HepG2 (cell line): Measurements from ENCODE around the gene FOXA1. TPM values are rescaled to one million over a fixed set of nuclear protein-coding genes. Genes with fewer than 3 reads are reported as not detected.
A peak's percentile ranks its signal among the peaks of the same experiment; 100 is the strongest.

Source experiments
- ASH2L ChIP-seq: fragments of 300-600, 200-600 bp; sonication (generic); IDR thresholded peaks from 2 replicates; pipeline ENCODE4 v1.7.0; 2017; ENCODE audit warnings: low read depth, mild to moderate bottlenecking, moderate library complexity, mixed read lengths, low read length; ENCODE audit not compliant: insufficient read length
- ISL2 ChIP-seq: sonication (generic); formaldehyde crosslinking; IDR thresholded peaks from 2 replicates; pipeline ENCODE4 v1.5.0; 2020; ENCODE audit warnings: missing genetic modification reagents
- NR2F1 ChIP-seq, 2 experiments: fragments of 450-650 bp in 1 of 2; formaldehyde crosslinking in 1 of 2; IDR thresholded peaks; 2 replicates each; pipeline versions ENCODE4 v1.5.0 to v1.6.1; 2016 to 2020; ENCODE audit warnings: mild to moderate bottlenecking in 1 of 2, missing compliant biosample characterization in 1 of 2, missing genetic modification reagents in 1 of 2, moderate library complexity in 1 of 2
- REPIN1 ChIP-seq: sonication (generic); formaldehyde crosslinking; IDR thresholded peaks from 2 replicates; pipeline ENCODE4 v1.8.0; 2022; ENCODE audit warnings: missing genetic modification reagents, low read depth, mild to moderate bottlenecking, borderline replicate concordance
- SRY ChIP-seq: sonication (generic); formaldehyde crosslinking; IDR thresholded peaks from 2 replicates; pipeline ENCODE4 v1.8.0; 2022; ENCODE audit warnings: mild to moderate bottlenecking, missing genetic modification reagents
- TOPORS ChIP-seq: sonication (generic); formaldehyde crosslinking; IDR thresholded peaks from 2 replicates; pipeline ENCODE4 v1.8.0; 2023; ENCODE audit warnings: mild to moderate bottlenecking, missing genetic modification reagents
- ZNF136 ChIP-seq: sonication (generic); formaldehyde crosslinking; IDR thresholded peaks from 2 replicates; pipeline ENCODE4 v1.8.1; 2022; ENCODE audit warnings: low read depth, mild to moderate bottlenecking, moderate library complexity, missing genetic modification reagents
- ZNF274 ChIP-seq: sonication (generic); formaldehyde crosslinking; IDR thresholded peaks from 2 replicates; pipeline ENCODE4 v1.5.1; 2020; ENCODE audit warnings: mild to moderate bottlenecking, missing genetic modification reagents
- ZNF317 ChIP-seq: sonication (generic); formaldehyde crosslinking; IDR thresholded peaks from 2 replicates; pipeline ENCODE4 v1.5.0; 2020; ENCODE audit warnings: mild to moderate bottlenecking, missing genetic modification reagents
- ZNF484 ChIP-seq: sonication (generic); formaldehyde crosslinking; IDR thresholded peaks from 2 replicates; pipeline ENCODE4 v1.5.1; 2020; ENCODE audit warnings: mild to moderate bottlenecking, low read depth, missing genetic modification reagents, borderline replicate concordance
- ZNF530 ChIP-seq: sonication (generic); formaldehyde crosslinking; IDR thresholded peaks from 2 replicates; pipeline ENCODE4 v1.5.0; 2020; ENCODE audit warnings: low read depth, mild to moderate bottlenecking, missing genetic modification reagents
- ZNF672 ChIP-seq: sonication (generic); formaldehyde crosslinking; IDR thresholded peaks from 2 replicates; pipeline ENCODE4 v1.8.1; 2022; ENCODE audit warnings: missing genetic modification reagents
- ZNF7 ChIP-seq: IDR thresholded peaks from 2 replicates; pipeline ENCODE4 v1.6.1; 2016; ENCODE audit warnings: missing biosample characterization, missing genetic modification reagents
- polyA plus RNA-seq, 8 experiments: library from polyadenylated mRNA; depleted of rRNA in 3 of 8; stranded (reverse) in 7 of 8; unstranded in 1 of 8; fragments of >200 nt; fragmentation: Illumina TruSeq in 4 of 8; extraction: Trizol in 4 of 8; gene quantifications; 2 replicates each; pipeline versions ENCODE4 v1.2.1 to v1.2.3, GENCODE V29; 2011 to 2016; ENCODE audit warnings: low read depth in 4 of 8, missing spikeins in 1 of 8, mixed read lengths in 1 of 8; ENCODE audit not compliant: insufficient read depth in 1 of 8
- total RNA-seq, 5 experiments: library from RNA; depleted of rRNA; stranded (reverse); fragments of >200 nt; fragmentation: Illumina TruSeq; extraction: Trizol; gene quantifications; 2 replicates each; pipeline ENCODE4 v1.2.3, GENCODE V29; 2016; ENCODE audit warnings: low read depth in 1 of 5
- TF ChIP-seq, protein P1 (sequence below): sonication (generic); formaldehyde crosslinking; IDR thresholded peaks from 2 replicates; pipeline ENCODE4 v1.4.0; 2020; ENCODE audit warnings: mild to moderate bottlenecking, missing genetic modification reagents
- TF ChIP-seq, protein P2 (sequence below): fragments of 450-650 bp; IDR thresholded peaks from 2 replicates; pipeline ENCODE4 v1.6.1; 2016
- TF ChIP-seq, protein P3 (sequence below): IDR thresholded peaks from 2 replicates; pipeline ENCODE4 v1.6.1; 2016; ENCODE audit warnings: missing compliant biosample characterization, missing genetic modification reagents, borderline replicate concordance

Gene FOXA1
- total and polyA plus RNA-seq, 2 of the 13 experiments (the other 11 are each of a cell fraction or from before 2014, with no cell fraction given) = 43.4 to 58.6 TPM

DNA sequence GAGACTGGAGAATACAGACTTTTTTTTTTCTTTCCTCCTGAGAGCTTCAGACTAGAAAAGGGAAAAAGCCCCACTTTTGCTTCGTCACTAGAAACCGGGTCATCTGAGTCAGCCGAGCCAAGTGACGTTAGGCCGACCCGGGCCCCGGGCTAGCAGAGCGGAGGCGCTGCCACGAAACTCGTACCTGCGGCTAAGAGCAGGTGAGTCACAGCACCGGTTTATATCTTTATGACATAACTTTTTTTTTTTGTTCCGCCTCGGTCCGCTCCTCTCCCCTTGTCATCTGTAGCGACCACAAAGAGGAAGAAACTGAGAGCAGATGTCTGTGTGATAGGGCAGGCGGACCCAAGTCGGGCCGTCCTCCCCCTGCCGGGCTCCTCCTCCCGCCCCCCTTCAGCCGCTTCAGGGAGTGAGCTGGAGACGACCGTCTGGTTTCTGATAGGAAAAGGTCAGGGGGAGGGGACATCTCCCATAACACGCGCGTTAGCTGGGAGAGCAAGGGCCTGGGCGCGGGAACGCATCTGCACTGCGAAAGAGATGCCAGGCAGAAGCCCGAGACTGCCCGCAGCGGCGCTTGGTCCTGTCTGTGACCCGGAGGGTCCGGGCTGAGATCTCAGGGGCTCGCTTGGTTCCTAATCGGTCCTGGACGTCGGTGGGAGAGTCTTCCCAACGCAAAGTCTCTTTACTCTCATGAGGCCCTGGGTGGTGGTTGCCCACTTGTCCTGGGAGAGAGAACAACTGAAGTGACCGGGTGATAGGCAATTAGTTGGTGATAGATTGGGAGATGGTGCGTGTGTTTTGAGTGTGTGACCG lies 966 bp upstream of the FOXA1 start (continued):
- TF ChIP-seq, protein P1, sequence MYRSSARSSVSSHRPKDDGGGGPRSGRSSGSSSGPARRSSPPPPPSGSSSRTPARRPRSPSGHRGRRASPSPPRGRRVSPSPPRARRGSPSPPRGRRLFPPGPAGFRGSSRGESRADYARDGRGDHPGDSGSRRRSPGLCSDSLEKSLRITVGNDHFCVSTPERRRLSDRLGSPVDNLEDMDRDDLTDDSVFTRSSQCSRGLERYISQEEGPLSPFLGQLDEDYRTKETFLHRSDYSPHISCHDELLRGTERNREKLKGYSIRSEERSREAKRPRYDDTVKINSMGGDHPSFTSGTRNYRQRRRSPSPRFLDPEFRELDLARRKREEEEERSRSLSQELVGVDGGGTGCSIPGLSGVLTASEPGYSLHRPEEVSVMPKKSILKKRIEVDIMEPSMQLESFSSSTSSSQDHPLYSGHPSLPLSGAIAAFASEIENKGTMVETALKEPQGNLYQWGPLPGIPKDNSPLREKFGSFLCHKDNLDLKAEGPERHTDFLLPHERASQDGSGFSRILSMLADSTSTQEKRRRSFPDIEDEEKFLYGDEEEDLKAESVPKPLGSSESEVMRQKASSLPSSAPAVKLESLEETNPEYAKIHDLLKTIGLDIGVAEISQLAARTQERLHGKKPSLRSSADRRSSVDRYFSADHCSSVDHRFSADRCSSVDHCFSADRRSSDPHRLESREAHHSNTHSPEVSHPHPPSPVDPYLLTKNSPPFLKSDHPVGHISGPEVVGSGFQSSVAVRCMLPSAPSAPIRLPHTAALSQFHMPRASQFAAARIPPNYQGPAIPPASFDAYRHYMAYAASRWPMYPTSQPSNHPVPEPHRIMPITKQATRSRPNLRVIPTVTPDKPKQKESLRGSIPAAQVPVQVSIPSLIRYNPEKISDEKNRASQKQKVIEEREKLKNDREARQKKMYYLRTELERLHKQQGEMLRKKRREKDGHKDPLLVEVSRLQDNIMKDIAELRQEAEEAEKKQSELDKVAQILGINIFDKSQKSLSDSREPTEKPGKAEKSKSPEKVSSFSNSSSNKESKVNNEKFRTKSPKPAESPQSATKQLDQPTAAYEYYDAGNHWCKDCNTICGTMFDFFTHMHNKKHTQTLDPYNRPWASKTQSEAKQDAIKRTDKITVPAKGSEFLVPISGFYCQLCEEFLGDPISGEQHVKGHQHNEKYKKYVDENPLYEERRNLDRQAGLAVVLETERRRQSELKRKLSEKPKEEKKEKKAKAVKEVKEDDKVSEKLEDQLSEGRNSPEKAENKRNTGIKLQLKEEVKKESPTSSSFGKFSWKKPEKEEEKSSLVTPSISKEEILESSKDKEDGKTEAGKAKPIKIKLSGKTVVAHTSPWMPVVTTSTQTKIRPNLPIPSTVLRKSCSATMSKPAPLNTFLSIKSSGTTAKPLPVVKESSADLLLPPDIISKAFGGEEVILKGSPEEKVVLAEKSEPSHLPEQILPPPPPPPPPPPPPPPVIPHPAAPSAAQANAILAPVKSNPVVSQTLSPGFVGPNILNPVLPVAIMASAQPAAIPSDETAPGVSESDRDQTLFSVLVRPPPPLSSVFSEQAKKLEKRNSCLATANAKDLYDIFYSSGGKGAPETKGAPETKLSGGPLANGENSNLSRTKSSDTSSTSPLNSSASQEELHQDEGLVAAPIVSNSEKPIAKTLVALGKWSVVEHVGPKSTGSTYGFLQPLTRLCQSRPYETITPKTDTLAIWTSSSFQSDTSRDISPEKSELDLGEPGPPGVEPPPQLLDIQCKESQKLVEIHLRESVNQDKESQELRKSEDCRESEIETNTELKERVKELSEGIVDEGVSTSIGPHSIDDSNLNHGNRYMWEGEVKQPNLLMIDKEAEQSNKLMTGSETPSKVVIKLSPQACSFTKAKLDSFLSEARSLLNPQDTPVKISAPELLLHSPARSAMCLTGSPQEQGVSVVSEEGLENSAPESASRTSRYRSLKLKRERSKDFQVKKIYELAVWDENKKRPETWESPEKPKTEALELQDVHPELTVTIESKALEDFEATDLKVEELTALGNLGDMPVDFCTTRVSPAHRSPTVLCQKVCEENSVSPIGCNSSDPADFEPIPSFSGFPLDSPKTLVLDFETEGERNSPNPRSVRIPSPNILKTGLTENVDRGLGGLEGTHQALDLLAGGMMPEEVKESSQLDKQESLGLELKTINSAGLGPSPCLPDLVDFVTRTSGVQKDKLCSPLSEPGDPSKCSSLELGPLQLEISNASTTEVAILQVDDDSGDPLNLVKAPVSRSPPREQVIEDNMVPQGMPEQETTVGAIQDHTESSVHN (CRISPR knock-in tag) = peak; percentile 96; the same call in 1 of the 2 replicates
- TF ChIP-seq ZNF136 = peak; percentile 96
- TF ChIP-seq ZNF484 (CRISPR knock-in tag) = no peak; the same call in 1 of the 2 replicates
- TF ChIP-seq, protein P2, sequence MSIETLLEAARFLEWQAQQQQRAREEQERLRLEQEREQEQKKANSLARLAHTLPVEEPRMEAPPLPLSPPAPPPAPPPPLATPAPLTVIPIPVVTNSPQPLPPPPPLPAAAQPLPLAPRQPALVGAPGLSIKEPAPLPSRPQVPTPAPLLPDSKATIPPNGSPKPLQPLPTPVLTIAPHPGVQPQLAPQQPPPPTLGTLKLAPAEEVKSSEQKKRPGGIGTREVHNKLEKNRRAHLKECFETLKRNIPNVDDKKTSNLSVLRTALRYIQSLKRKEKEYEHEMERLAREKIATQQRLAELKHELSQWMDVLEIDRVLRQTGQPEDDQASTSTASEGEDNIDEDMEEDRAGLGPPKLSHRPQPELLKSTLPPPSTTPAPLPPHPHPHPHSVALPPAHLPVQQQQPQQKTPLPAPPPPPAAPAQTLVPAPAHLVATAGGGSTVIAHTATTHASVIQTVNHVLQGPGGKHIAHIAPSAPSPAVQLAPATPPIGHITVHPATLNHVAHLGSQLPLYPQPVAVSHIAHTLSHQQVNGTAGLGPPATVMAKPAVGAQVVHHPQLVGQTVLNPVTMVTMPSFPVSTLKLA = no peak
- no peak for TF ChIP-seq ZNF672 (CRISPR knock-in tag)
- peak; percentile 80; the same call in 1 of the 2 replicates for TF ChIP-seq ZNF317 (CRISPR knock-in tag)
- TF ChIP-seq ZNF274 = peak; percentile 94
- TF ChIP-seq ASH2L = peak; percentile 99
- TF ChIP-seq, protein P3, sequence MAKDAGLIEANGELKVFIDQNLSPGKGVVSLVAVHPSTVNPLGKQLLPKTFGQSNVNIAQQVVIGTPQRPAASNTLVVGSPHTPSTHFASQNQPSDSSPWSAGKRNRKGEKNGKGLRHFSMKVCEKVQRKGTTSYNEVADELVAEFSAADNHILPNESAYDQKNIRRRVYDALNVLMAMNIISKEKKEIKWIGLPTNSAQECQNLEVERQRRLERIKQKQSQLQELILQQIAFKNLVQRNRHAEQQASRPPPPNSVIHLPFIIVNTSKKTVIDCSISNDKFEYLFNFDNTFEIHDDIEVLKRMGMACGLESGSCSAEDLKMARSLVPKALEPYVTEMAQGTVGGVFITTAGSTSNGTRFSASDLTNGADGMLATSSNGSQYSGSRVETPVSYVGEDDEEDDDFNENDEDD (CRISPR knock-in tag) = peak; percentile 96
- peak; percentile 91 for TF ChIP-seq SRY (CRISPR knock-in tag)
- TF ChIP-seq ZNF530 (CRISPR knock-in tag) = no peak
- peak; percentile 78 for TF ChIP-seq ISL2
- peak; percentile 31 to 55; a peak in 2 of 4 replicates for TF ChIP-seq NR2F1 (CRISPR knock-in tag; IDR thresholded peaks at IDR 0.05)
- no peak; the same call in 1 of the 2 replicates for TF ChIP-seq ZNF7 (CRISPR knock-in tag)
- peak; percentile 67 for TF ChIP-seq TOPORS (CRISPR knock-in tag)
- TF ChIP-seq REPIN1 (CRISPR knock-in tag) = peak; percentile 82
